Measurements from ENCODE around the gene CILP2. TPM values are rescaled to one million over a fixed set of nuclear protein-coding genes. Genes with fewer than 3 reads are reported as not detected.

The CILP2 gene
- total RNA-seq, 1 donor from 2014 or later, result 0.27 TPM

DNA sequence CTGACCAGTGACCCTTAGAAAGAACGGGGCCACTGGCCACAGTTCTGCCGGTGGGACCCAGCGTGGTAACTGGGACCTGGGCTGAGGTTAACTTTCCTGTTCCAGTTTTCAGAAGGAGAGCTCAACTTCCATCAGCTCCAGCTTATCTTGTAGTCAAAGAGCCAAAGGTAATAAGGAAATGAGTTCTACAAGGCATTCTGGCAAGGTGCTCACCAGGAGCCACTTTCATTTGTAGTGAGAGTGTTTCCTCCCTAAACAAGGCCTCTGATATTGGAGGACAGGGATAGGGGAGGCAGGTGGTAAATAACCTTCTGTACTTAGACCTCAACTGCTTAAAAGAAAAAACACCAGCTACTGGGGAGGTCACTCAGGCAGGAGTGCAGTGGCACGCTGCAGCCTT is 42.4 kb downstream of the CILP2 start:
- ATAC-seq, result no peak
- intact Hi-C loops (cut with DNase I), result no loop called here
- DNase-seq (ENCODE audit: low spot score), result no peak

DNA sequence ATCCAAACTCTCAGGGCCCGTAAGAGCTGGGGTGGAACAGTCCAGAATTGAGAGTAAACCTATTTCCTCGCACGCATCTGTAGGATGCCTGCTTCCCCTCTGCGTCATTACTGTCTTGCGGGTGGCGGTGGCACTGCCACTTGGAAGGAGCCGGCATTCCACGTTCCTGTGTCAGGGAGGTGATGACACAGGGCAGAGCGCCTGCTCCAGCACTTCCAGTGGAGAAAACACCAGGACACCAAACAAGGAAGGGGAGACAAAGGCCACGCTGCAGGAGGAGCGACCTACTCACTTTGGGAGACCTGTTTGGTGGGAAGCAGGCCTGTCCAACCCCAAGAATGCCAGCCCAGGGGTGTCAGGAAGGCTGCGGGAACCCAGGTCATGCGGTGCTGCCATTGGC is 43.3 kb downstream of the CILP2 start:
- ATAC-seq, result no peak
- DNase-seq (ENCODE audit: low spot score), result no peak
- intact Hi-C loops (cut with DNase I), result no loop called here

DNA sequence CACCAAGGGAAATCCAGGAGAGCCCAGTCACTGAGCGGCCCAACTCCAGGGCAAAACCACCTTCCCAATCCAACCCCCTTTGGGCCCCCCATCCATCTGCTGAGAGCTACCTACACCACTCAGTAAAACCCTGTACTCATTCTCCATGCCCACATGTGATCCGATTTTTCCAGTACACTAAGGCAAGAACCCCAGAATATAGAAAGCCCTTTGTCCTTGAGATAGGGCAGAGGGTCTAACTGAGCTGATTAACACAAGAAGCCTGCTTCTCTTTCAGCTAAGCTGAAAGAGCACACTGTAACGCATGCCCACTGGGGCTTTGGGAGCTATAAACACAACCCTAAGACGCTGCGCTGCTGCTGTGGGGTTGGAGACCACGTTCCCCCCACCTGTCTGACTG is 44.4 kb downstream of the CILP2 start:
- intact Hi-C loops (cut with DNase I), result no loop called here
- ATAC-seq (no peak), DNase-seq (ENCODE audit: low spot score) (no peak)

DNA sequence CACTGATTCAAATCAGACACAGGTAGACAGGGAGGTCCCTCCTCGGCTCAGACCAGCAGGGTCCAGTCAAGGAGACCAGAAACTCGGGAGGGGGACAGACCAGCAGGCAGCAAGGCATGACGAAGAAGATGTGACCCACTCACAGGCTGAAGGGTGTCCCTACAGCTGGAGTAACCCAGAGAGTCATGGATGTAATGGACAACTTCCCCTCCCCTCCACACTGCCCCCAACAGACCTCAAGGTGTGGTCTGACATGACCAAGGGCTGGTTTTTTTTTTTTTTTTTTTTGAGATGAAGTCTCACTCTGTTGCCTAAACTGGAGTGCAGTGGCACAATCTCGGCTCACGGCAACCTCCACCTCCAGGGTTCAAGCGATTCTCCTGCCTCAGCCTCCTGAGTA is 46.3 kb downstream of the CILP2 start:
- intact Hi-C loops (cut with DNase I), result no loop called here
- ATAC-seq, result no peak
- no peak for DNase-seq (ENCODE audit: low spot score)

DNA sequence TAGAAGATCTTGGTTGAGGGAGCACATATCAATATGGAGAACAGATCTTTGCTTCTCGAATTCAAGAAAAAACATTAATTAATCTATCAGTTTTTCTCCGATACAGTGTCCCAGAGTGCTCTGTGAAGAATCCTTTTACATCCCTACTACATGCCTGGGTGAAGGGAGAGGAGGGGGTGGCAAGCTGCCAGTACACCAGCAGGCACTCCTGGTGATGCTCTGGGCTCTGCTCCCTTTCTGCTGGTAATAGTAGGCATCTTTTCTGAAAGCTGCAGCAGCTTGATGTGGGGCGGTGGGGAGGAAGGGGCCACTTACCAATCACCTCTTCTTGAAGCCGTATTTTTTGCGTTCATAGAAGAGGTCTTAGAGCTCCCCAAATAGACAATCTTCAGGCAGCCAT is 49.7 kb downstream of the CILP2 start:
- intact Hi-C loops (cut with DNase I), result loop anchor here (5.0 kb wide), 1 partner anchor 120 kb away; no protein-coding TSS in a partner anchor
- no peak for ATAC-seq
- no peak for DNase-seq (ENCODE audit: low spot score)

DNA sequence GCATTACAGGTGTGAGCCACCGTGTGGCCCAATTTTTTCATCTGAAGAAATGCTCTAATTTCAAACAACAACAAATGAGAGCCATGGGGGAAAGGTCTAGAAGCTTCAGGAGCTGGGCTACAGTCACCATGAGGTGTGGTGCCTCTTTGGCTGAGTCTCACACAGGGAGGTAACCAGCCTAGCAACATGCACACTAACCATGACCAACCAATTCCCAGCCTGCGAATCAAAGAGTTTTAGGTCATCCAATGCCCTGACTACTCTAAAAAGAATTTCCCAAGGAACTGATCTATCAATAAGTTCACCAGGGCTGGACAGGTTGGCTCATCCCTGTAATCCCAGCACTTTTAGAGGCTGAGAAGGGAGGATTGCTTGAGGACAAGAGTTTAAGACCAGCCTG is 50.5 kb downstream of the CILP2 start:
- intact Hi-C loops (cut with DNase I), result loop anchor here (5.0 kb wide), 1 partner anchor 119 kb away; no protein-coding TSS in a partner anchor
- no peak for DNase-seq (ENCODE audit: low spot score)

DNA sequence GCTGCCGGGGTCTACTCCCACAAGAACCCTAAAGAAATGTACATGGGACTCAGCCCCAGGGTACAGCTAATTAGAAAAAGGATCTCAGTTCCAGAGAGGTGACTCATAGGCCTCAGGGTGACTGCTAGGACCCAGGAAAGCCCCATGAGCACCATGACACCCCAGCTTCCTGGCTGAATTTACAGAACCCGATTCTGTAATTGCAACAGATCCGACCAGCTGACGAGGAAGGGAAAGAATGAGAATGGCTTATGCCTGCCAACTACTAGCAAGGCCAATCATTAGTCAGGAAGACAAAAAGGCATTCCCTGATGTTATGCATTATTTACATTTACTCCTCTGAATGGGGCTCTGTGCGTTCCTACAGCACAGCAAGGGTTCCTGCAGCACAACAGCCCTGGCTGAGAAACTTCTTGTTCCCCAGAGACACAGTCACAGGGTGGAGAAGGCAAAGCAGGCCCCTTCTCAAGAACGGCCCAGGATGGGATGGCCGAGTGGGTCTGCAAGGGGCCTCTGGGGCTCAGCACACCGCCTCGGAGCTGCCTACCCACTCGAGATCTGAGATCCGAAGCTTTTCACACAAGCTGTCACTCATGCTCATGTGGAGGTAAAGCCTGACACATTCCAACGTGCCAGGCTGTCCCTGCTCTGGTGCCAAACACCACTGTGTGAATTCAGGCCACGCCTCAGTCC is 53.2 kb downstream of the CILP2 start:
- DNase-seq (ENCODE audit: low spot score) (no peak), ATAC-seq (peak; percentile 73)
- intact Hi-C loops (cut with DNase I), result no loop called here

More for the DNA sequence above, 50.5 kb downstream of the CILP2 start:
- no peak for ATAC-seq

DNA sequence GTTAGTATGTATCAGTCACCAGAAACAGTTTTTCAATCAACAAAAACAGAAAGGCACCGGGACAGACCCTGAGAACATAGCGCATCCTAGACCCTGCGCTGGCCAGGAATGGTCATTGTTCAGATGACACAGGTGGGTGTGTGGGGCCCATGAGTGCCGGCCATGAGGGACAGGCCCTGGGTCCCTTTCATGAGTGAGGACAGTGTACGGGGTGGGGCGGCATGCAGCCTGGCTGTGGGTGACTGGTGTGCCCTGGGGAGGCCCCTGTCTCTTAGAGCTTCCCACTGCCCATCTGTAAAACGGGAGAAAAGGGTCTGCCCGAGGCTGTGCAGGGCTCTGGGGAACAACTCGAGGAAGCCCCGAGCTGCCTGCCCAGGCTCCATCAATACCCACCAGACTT is 54.6 kb downstream of the CILP2 start:
- no peak for DNase-seq (ENCODE audit: low spot score)
- ATAC-seq, result no peak
- intact Hi-C loops (cut with DNase I), result no loop called here

DNA sequence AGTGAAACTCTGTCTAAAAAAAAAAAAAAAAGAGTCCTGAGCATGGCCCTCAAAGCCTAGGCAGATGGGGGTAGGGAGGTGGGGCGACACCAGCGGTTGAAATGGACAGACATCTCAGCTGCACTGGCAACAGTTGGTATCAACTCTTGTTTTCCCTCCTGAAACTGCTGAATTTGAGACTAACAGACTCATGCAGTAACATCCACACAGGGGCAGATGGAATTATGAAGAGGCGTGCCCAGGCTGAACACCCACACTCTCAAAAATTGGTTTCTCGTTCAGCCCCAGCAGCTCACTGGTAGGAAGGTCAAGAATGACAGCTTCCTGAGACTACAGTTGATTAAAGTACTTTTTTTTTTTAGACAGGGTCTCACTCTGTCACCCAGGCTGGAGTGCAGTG is 56.3 kb downstream of the CILP2 start:
- no peak for DNase-seq (ENCODE audit: low spot score)
- no peak for ATAC-seq
- intact Hi-C loops (cut with DNase I), result no loop called here

DNA sequence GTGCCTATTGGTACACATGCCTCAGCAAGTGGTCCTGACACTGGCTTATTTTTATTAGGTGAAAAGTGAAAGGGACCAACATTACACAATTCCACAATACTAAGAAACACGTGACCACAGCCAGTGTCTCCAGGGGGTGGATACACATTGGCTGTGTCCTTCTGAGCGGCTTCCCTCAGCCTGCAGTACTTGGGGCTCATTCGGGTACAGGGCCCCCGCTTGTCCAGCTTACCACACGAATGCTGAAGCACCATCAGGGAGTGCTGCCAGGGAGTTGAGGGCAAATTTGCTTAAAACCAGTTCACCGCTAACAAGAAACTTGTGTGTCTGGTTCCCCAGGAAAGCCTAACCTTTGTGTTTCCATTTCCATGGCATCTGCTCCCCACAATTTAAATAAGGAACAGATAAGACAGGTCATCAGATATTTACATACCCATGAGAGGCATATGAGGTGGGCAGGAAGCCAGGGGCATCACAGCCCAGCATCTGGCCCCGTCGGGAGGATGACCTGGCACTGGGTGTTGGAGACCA is 57.2 kb downstream of the CILP2 start:
- intact Hi-C loops (cut with DNase I), result no loop called here
- ATAC-seq (peak; percentile 84), DNase-seq (ENCODE audit: low spot score) (no peak)

Other genes with a start within 250 kb of the CILP2 start
- 43.7 TPM for gene SUGP1, start 217.8 kb upstream of the CILP2 start, total RNA-seq
- gene MAU2, start 217.4 kb upstream of the CILP2 start, total RNA-seq, result 78.5 TPM
- gene GATAD2A, start 132.6 kb upstream of the CILP2 start, total RNA-seq, result 57.7 TPM
- gene TSSK6, start 22.7 kb upstream of the CILP2 start, total RNA-seq, result 1.3 TPM
- gene NDUFA13, start 22.0 kb upstream of the CILP2 start, total RNA-seq, result 206 TPM
- gene YJEFN3, start 9.4 kb upstream of the CILP2 start, total RNA-seq, result 4.9 TPM
- 5.1 TPM for gene PBX4, start 80.4 kb downstream of the CILP2 start, total RNA-seq
- 11.0 TPM for gene LPAR2, start 90.0 kb downstream of the CILP2 start, total RNA-seq
- 16.2 TPM for gene GMIP, start 105.4 kb downstream of the CILP2 start, total RNA-seq
- gene ATP13A1, start 125.4 kb downstream of the CILP2 start, total RNA-seq, result 53.3 TPM
- 9.3 TPM for gene ZNF101, start 130.6 kb downstream of the CILP2 start, total RNA-seq
- gene ZNF14, start 194.8 kb downstream of the CILP2 start, total RNA-seq, result 11.3 TPM

Measured in sciatic nerve (tissue), 2 donors.